ENCODE measurements around the gene NPC1L1.

Gene NPC1L1

GRCh38 chr7:44465490-44465889 lies 75.6 kb downstream of the NPC1L1 start:
- Histone ChIP-seq H3K36me3 (ENCODE audit: control insufficient read depth, insufficient read depth, low read length, severe bottlenecking) (peaks cover 14% of the 10 kb centered on the region), H3K27me3 (replicated peaks; ENCODE audit: control insufficient read depth, insufficient read depth, low read length) (no peaks in the 10 kb centered on the region), H3K4me3 (ENCODE audit: low read length) (no peak overlapping the region), H3K4me1 (ENCODE audit: control insufficient read depth, insufficient read depth, low read length) (peaks cover 43% of the 10 kb centered on the region), H3K9me3 (ENCODE audit: control insufficient read depth, low read length) (no peaks in the 10 kb centered on the region), H3K9ac (ENCODE audit: low read length) (peak overlapping the region; percentile 18)
- no peak for DNase-seq (ENCODE audit: low read depth)

- Histone ChIP-seq H3K9me3 (ENCODE audit: control insufficient read depth, low read length) (no peaks in the 10 kb centered on the region), H3K9ac (ENCODE audit: low read length) (no peak overlapping the region), H3K36me3 (ENCODE audit: control insufficient read depth, insufficient read depth, low read length, severe bottlenecking) (peaks cover 10% of the 10 kb centered on the region), H3K4me1 (ENCODE audit: control insufficient read depth, insufficient read depth, low read length) (peaks cover 24% of the 10 kb centered on the region), H3K27me3 (replicated peaks; ENCODE audit: control insufficient read depth, insufficient read depth, low read length) (no peaks in the 10 kb centered on the region), H3K4me3 (ENCODE audit: low read length) (no peak overlapping the region)
- peak; percentile 27 for DNase-seq (ENCODE audit: low read depth)
Measured at GRCh38 chr7:44463169-44463808, 77.8 kb downstream of the NPC1L1 start.

Data from adipocyte (in vitro differentiated cells).